Gastroesophageal sphincter (tissue), 4 donors: ENCODE measurements around the gene C9orf40. TPM values are rescaled to one million over a fixed set of nuclear protein-coding genes. Genes with fewer than 3 reads are reported as not detected.

Experiments
- ATAC-seq: fragments of 150-250 bp; one replicate; pipeline ENCODE4 v1.9.1; 2016; ENCODE audit warnings: mild to moderate bottlenecking, moderate library complexity
- H3K27ac ChIP-seq, 4 donors: fragments of 200-600 bp; sonication (generic) in 3 of 4; 1 replicate in 3 of 4; 2 replicates in 1 of 4; pipeline ENCODE4 v1.5.1; 2016 to 2019
- H3K27me3 ChIP-seq: fragments of 200-600 bp; sonication (generic); one replicate; pipeline ENCODE4 v1.5.1; 2019
- H3K36me3 ChIP-seq, 2 donors: fragments of 200-600 bp; sonication (generic); one replicate each; pipeline ENCODE4 v1.5.1; 2019; ENCODE audit warnings: control low read depth in 1 of 2
- H3K4me1 ChIP-seq, 3 donors: fragments of 200-600 bp; sonication (generic); 1 replicate in 2 of 3; 2 replicates in 1 of 3; pipeline ENCODE4 v1.5.1; 2016 to 2019; ENCODE audit warnings: control low read depth in 2 of 3
- H3K4me3 ChIP-seq, 2 donors: fragments of 200-600 bp; sonication (generic); one replicate each; pipeline ENCODE4 v1.5.1; 2019; ENCODE audit warnings: mild to moderate bottlenecking in 1 of 2, moderate library complexity in 1 of 2
- H3K9me3 ChIP-seq, 3 donors: fragments of 200-600 bp; sonication (generic); one replicate each; pipeline ENCODE4 v1.5.1; 2017 to 2019; ENCODE audit warnings: control low read depth in 2 of 3
- CTCF ChIP-seq, 4 experiments: fragments of 200-600 bp in 2 of 4; fragments of 450-650 bp in 2 of 4; sonication (generic) in 1 of 4; IDR thresholded peaks; one replicate each; pipeline ENCODE4 v1.5.1; 2017 to 2019; ENCODE audit warnings: antibody characterized with exemption in 4 of 4, mild to moderate bottlenecking in 2 of 4, moderate library complexity in 2 of 4
- EP300 ChIP-seq: sonication (generic); formaldehyde crosslinking; IDR thresholded peaks from one replicate; pipeline ENCODE4 v1.6.1; 2017; ENCODE audit warnings: antibody characterized with exemption, mild to moderate bottlenecking
- POLR2A ChIP-seq, 2 donors: fragments of 450-650 bp; IDR thresholded peaks; one replicate each; pipeline ENCODE4 v1.6.1; 2017; ENCODE audit warnings: antibody characterized with exemption in 2 of 2, mild to moderate bottlenecking in 2 of 2, moderate library complexity in 1 of 2
- POLR2AphosphoS5 ChIP-seq: sonication (generic); formaldehyde crosslinking; IDR thresholded peaks from one replicate; pipeline ENCODE4 v1.6.1; 2017; ENCODE audit warnings: antibody characterized with exemption
- WGBS, 2 donors: methylation state at CpG; one replicate each; pipeline ENCODE4 v1.1.5; 2018; ENCODE audit warnings: low coverage in 1 of 2; 5-methylcytosine and 5-hydroxymethylcytosine counted together
- total RNA-seq, 4 donors: library from RNA; depleted of rRNA; stranded (reverse); fragments of >200 nt; gene quantifications; one replicate each; pipeline ENCODE4 v1.1.0, GENCODE V29; 2016

Gene C9orf40
- total RNA-seq, 4 donors from 2014 or later: 2.6 to 8.2 (median 3.9) TPM

GRCh38 chr9:74983709-74984108, 31.0 kb upstream of the C9orf40 start:
- no peak for ATAC-seq
- Histone ChIP-seq H3K4me3 (no peak overlapping the region), H3K4me1 (no peaks in the 10 kb centered on the region), H3K27ac (no peak overlapping the region), H3K9me3 (no peaks in the 10 kb centered on the region), H3K36me3 (peaks cover 0 to 27% of the 10 kb centered on the region in 2 donors), H3K27me3 (no peaks in the 10 kb centered on the region)
- 75 to 100% methylated on average over 1 of the region's 1 CpG for WGBS, 2 donors
- no peak for TF ChIP-seq POLR2AphosphoS5
- TF ChIP-seq CTCF (IDR thresholded peaks at IDR 0.05): no peak
- TF ChIP-seq EP300: no peak
- TF ChIP-seq POLR2A (IDR thresholded peaks at IDR 0.05): no peak

DNA sequence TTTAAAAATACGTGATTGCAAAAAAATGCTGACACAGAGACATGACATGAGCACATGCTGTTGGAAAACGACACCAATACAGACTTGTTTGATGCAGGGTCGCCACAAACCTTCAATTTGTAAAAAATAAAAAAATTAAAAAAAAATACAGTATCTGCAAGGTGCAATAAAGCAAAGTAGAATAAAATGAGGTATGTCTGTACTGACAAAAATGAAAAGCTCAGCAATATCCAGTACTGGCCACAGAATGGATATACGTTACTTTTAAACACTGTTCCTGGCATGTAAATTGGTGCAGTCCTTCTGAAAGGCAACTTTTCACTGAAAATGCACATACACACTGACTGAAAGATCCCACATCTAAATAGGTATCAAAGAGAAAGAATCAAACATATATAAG, 27.1 kb upstream of the C9orf40 start:
- Histone ChIP-seq H3K27me3 (no peaks in the 10 kb centered on the region), H3K36me3 (peaks cover 0 to 37% of the 10 kb centered on the region in 2 donors), H3K9me3 (peaks cover 0 to 13% (median 0%) of the 10 kb centered on the region in 3 donors), H3K27ac (no peak overlapping the region), H3K4me1 (no peaks in the 10 kb centered on the region), H3K4me3 (no peak overlapping the region)
- no peak for ATAC-seq
- TF ChIP-seq CTCF (IDR thresholded peaks at IDR 0.05) (no peak), POLR2A (IDR thresholded peaks at IDR 0.05) (no peak), POLR2AphosphoS5 (no peak), EP300 (no peak)
- 91 to 95% methylated on average over 4 of the region's 4 CpGs for WGBS, 2 donors

DNA sequence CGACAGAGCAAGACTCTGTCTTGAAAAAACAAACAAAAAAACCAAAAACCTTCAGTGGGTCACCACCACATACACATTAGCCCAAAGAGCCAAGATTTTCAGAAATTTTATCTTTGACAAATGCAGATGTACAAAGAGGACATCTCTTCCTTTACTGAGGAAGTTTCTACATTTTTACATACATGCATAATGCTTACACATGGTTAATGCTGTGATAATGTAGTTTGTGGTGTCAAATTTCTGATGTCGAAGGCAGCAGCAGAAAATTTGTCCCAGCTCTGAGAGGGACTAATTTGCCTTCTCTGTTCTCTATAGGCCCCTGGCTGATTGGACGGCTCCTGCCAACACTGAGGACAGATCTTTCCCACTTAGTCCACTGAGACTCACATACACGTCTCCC, 24.6 kb upstream of the C9orf40 start:
- H3K4me1 ChIP-seq: no peaks in the 10 kb centered on the region
- H3K4me3 ChIP-seq: no peak overlapping the region
- no peak for TF ChIP-seq POLR2AphosphoS5
- TF ChIP-seq EP300: no peak
- TF ChIP-seq CTCF (IDR thresholded peaks at IDR 0.05): no peak
- TF ChIP-seq POLR2A (IDR thresholded peaks at IDR 0.05): no peak
- H3K9me3 ChIP-seq: peaks cover 0 to 13% (median 0%) of the 10 kb centered on the region in 3 donors
- no peak for ATAC-seq
- H3K27ac ChIP-seq: no peak overlapping the region
- H3K36me3 ChIP-seq: peaks cover 0 to 21% of the 10 kb centered on the region in 2 donors
- WGBS, 2 donors: 80 to 100% methylated on average over 2 to 4 of the region's 4 CpGs
- H3K27me3 ChIP-seq: no peaks in the 10 kb centered on the region

GRCh38 chr9:74975538-74975937, 22.8 kb upstream of the C9orf40 start:
- Histone ChIP-seq H3K27me3 (no peaks in the 10 kb centered on the region), H3K36me3 (peaks cover 0 to 21% of the 10 kb centered on the region in 2 donors), H3K4me3 (no peak overlapping the region), H3K4me1 (no peaks in the 10 kb centered on the region), H3K27ac (no peak overlapping the region), H3K9me3 (peaks cover 0 to 13% (median 0%) of the 10 kb centered on the region in 3 donors)
- WGBS, 2 donors: 92 to 93% methylated on average over 4 to 5 of the region's 5 CpGs
- TF ChIP-seq EP300 (no peak), POLR2AphosphoS5 (no peak), POLR2A (IDR thresholded peaks at IDR 0.05) (no peak), CTCF (IDR thresholded peaks at IDR 0.05) (no peak)
- ATAC-seq: no peak

DNA sequence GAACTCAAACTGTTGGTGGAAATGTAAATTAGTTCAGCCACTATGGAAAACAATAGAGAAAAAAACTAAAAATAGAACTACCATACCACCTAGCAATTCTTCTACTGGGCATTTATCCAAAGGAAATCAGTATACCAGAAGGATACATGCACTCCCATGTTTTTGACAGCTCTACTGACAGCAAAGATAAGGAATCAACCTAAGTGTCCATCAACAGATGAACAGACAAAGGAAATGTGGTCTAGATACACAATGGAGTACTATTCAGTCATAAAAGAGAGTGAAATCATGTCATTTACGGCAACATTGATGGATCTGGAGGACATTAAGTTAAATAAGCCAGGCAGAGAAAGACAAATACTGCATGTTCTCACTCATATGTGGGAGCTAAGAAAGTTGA, 21.8 kb upstream of the C9orf40 start:
- Histone ChIP-seq H3K4me1 (no peaks in the 10 kb centered on the region), H3K4me3 (no peak overlapping the region), H3K9me3 (peaks cover 0 to 13% (median 0%) of the 10 kb centered on the region in 3 donors), H3K36me3 (peaks cover 0 to 21% of the 10 kb centered on the region in 2 donors), H3K27me3 (no peaks in the 10 kb centered on the region), H3K27ac (no peak overlapping the region)
- TF ChIP-seq EP300: no peak
- no peak for TF ChIP-seq POLR2AphosphoS5
- no peak for TF ChIP-seq POLR2A (IDR thresholded peaks at IDR 0.05)
- no peak for TF ChIP-seq CTCF (IDR thresholded peaks at IDR 0.05)
- ATAC-seq: no peak
- WGBS, 2 donors: 90 to 100% methylated on average over 1 of the region's 1 CpG
